Left cardiac atrium (tissue), 4 donors: Measurements from ENCODE around the gene ATR. TPM values are rescaled to one million over a fixed set of nuclear protein-coding genes. Genes with fewer than 3 reads are reported as not detected.

Source experiments
- ATAC-seq, 2 donors: fragments of 200-7000 bp; cut with Tn5 transposase; one replicate each; pipeline ENCODE4 v1.9.1; 2020; ENCODE audit warnings: mild to moderate bottlenecking in 2 of 2, moderate library complexity in 2 of 2
- DNase-seq: peaks from one replicate; pipeline ENCODE4 v3.0.0-alpha.2; 2020
- intact Hi-C, 2 donors: fragments of 100-400 bp; cut with DNase I; formaldehyde crosslinking; loops; one replicate each; pipeline versions ENCODE4 v1.14.1 to v1.15.1; 2022 to 2023
- total RNA-seq, 2 donors: library from RNA; stranded (reverse); fragmentation: NEBNext Ultra II Directional; extraction: Animal tissue kit (Norgen Biotek cat#: 25700); gene quantifications; one replicate each; pipeline ENCODE4 v1.2.1, GENCODE V29; 2021
- donor health status: DM: no; HTN: yes; CAD: no.
- donor health status: DM: no; HTN: yes; CAD: no; lungs with severe emphysema.
- donor health status: DM: yes; HTN: yes; CAD: no.
- donor health status: Dilated cardiomyopathy.

Gene ATR
- total RNA-seq, 2 donors from 2014 or later: 9.7 to 12.5 TPM

DNA sequence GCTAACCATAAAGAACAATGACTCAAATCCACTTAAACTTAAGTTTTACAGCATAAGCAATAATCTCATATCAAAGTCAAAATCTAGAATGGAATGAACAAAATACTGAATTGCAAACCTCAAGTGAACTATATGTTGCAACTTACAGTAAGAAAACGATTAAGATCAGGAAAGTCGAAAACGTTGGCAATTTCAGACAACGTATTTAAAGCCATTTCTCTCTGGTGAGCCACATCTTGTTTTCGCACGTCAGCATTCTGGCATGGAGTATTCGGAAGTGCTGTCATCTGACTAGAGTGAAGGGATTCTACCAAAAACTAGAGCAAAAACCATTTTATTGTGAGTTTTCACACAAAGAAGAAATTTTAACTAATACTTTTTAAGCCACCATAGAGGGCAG is 28.5 kb downstream of the ATR start:
- ATAC-seq (no peak), DNase-seq (no peak)
- intact Hi-C loops: no loop called here

DNA sequence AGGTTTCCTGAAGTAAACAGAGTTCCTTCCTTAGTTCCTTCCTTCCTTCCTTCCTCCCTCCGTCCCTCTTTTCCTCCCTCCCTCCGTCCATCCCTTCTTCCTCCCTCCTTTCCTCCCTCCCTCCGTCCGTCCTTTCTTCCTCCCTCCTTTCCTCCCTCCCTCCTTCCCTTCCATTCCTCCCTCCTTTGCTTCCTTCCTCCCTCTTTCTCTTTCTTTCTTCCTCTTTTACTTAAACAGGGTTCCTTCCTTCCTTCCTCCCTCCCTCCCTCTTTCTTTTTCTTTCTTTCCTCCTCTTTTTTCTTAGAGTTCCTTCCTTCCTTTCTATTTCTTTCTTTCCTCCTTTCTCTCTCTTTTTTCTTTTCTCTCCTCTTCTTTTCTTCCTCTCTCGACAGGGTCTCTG is 35.2 kb downstream of the ATR start:
- no peak for DNase-seq
- intact Hi-C loops: no loop called here
- no peak for ATAC-seq

DNA sequence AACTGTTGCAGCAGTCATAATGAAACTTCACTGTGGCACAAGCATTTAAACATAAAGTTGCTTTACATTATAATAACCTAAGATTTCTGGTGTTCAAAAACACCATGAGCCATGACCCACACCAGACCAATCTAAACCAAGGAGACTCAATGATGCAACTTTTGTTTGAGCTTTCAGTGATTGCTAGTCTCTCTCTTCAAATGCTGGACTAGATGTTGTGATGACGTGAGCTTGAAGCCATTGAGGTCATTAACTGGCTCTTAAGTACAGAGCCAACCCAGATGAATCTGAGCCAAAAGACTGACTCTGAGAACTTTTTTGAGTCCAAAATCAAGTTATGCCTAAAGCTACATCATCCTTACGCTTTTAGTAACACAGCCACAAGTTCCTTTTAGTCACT is 36.5 kb downstream of the ATR start:
- intact Hi-C loops: no loop called here
- DNase-seq (no peak), ATAC-seq (no peak)

DNA sequence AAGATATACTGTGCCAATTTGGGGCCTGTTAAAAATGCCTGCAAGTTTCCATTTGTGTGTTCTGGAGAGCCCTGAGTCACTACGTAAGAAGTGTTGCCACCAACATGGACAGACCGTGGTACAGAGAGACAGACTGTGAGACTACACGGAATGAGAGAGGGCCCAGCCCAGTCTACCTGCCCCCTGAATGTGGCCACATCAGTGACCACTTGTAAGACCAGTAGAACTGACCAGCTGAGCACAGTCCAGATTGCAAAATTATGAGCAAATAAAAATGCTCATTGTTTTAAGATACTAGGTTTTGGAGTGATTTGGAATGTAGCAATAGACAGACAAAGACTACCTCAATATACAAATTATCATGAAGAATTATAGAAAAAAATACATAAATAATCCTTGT is 42.0 kb downstream of the ATR start:
- DNase-seq (no peak), ATAC-seq (no peak)
- intact Hi-C loops: no loop called here

DNA sequence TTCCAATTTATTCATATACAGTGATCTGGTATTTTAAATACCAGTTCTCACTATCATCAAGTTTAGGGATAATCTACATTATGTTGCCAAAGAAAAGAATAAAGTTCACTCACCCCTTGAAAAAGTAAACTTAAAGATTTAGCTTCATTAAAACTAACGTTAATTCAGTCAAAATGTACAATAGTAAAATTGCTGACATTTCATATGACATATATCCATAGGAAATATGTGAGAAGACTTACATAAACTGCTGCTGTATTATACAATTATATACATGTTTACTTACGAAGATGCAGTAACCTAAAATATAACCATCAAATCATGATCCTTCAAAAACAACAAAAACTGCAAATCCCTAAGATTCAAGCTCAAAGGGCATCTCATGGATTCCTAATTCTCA is 44.0 kb downstream of the ATR start:
- intact Hi-C loops: no loop called here
- no peak for ATAC-seq
- no peak for DNase-seq

DNA sequence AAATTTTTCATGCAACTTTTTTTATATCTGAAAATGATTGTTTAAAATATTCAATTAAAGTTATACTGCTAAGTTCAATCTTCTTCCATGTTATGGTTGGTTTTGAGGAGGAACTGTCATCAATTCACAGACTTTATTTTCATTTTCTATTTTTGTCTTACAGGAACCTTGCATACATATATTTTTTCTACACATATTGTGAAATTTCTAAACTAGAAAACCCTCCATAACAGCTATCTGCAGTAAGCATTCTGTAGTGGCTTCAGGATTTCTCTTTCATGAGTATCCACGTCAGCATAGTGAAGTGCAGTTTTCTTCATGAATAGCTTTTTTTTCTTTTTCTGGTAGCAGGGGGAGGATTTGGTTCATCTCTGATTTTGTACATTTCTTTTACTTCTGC is 48.2 kb downstream of the ATR start:
- no peak for ATAC-seq
- no peak for DNase-seq
- intact Hi-C loops: no loop called here

DNA sequence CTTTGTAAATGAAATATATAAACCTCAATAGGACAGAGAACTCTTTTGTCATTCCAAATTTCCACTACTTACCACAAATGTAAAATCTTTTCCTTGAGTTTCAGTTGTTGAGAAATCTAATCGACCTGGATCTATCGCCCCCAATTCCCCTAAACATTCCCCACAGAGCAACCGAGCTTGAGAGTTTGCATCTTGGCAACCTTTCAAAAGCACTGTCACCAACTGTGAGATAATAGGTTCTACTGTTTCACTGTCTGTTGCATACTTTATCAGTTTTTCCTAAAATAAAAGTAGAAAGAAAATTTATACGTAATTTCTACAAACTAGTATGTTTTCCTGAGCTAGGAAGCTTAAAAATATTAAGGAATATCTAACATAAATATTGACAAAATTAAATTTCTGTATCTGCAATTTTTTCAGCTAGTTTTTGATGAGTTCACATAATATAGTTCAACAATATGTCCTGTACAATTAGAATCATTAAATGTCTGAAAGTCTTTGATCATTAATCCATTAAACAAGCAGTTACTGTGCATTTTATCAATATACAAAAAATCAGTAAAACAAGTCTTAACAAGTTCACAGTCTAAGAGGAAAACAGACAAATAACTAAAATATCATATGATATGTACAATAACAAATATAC is 54.5 kb downstream of the ATR start:
- DNase-seq (no peak), ATAC-seq (no peak)
- intact Hi-C loops: no loop called here

DNA sequence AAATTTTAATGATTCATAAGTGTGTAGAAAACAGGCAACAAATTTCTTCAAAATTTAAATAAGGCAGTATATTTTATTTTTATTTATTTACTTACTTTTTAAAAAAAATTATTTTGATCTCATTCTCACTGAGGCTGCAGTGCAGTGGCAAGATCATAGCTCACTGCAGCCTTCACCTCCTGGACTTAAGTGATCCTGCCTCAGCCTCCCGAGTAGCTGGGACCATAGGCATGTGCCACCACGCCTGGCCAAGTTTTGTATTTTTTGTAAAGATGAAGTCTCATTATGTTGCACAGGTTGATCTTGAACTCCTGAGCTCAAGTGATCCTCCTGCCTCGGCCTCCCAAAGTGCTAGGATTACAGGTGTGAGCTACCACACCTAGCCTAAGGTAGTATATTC is 69.5 kb downstream of the ATR start:
- intact Hi-C loops: no loop called here
- no peak for ATAC-seq
- DNase-seq: no peak

DNA sequence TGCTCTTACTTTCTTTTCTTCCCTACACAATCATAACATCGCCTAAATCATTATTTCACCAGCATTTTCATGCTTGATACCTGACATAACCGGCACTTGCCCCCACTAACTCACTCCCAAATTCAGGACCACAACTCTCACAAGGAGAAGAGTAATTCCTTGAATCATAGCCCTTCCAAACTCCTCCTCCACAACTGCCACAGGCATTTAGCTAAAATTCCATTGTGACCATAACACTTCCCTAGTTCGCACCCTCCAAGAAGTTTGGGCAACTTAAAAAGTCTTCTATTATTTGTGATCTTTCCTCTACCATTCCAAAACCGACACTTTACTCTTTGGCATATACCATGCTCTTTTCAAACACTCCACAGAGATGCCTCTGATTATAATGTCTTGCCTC is 71.3 kb downstream of the ATR start:
- DNase-seq (no peak), ATAC-seq (no peak)
- intact Hi-C loops: no loop called here

DNA sequence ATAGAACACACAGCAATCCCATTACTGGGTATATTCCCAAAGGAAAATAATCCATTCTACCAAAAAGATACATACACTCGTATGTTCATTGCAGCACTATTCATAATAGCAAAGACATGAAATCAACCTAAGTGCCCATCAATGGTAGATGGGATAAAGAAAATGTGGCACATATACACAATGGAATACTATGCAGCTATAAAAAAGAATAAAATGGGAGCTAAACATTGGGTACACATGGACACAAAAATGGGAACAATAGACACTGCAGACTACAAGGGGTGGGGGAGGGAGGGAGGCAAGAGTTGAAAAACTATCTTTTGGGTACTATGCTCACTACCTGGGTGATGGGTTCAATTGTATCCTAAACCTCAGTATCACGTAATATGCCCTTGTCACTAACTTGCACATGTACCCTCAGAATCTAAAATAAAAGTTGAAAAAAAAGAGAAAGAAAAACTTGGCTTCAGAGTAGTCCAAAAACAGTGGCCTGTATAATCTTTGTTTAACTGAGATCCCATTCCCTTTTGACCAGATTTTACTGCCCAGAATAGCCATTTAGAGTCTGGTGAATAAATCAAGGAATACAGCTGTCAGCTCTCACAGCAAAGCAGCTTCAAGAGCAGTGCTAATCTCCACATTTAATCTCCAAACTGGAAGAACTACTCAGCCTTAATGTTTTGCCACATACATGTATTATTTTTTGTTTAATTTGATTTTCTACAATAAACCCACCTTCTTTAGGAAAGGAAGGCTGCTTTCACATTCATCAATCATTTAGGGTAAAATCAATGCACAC is 76.1 kb downstream of the ATR start:
- DNase-seq (no peak), ATAC-seq (no peak)
- intact Hi-C loops: no loop called here

DNA sequence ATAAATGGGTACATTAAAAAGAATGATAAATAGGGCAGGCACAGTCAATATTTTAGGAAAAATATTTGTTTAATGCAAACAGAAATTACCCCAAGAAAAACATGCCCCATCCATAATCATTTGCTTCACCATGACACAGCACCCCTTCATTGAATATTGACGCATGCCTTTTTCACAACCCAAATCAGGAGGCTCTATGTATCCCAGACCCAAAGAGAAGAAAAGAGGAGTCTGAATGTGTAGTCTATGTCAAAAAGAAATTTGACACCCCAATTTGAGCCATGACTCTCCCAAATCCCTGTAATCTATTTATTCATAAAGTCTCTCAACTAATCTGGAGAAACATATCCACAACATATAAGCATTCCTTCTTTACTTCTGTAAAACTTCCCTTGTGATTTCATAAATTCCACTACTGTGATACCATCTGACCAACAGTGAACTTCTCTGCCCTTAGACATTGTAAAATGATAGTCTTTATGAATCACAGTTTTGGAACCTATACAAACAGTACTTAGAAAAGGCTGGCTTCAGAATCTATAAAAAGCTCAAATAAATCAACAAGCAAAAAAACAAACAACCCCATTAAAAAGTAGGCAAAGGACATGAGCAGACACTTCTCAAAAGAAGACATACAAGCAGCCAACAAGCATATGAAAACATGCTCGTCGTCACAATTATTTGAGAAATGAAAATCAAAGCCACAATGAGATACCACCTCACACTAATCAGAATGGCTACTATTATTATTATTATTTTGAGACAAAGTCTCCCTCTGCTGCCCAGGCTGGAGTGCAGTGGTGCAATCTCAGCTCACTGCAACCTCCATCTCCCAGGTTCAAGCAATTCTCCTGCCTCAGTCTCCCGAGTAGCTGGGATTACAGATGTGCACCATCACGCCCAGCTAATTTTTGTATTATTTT is 77.3 kb downstream of the ATR start:
- intact Hi-C loops: no loop called here
- ATAC-seq (no peak), DNase-seq (no peak)

DNA sequence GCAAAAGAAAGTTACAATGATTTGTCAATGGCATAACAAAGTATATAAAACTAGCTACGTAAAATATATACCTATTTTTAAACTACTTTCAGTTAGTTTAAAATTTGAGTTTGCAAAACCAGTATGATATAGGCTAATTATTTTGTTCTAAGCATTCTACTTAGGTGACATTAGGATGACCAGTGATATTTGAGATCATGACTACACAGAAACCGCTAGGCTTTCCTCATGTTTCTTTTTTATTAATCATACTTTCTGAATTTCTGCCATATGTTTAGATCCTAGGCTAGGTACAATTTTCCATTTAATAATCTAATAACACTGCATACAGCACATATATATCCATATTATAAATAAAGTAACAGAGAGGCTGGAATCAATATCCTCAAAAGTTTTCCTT is 78.3 kb downstream of the ATR start:
- no peak for ATAC-seq
- intact Hi-C loops: no loop called here
- DNase-seq: no peak

DNA sequence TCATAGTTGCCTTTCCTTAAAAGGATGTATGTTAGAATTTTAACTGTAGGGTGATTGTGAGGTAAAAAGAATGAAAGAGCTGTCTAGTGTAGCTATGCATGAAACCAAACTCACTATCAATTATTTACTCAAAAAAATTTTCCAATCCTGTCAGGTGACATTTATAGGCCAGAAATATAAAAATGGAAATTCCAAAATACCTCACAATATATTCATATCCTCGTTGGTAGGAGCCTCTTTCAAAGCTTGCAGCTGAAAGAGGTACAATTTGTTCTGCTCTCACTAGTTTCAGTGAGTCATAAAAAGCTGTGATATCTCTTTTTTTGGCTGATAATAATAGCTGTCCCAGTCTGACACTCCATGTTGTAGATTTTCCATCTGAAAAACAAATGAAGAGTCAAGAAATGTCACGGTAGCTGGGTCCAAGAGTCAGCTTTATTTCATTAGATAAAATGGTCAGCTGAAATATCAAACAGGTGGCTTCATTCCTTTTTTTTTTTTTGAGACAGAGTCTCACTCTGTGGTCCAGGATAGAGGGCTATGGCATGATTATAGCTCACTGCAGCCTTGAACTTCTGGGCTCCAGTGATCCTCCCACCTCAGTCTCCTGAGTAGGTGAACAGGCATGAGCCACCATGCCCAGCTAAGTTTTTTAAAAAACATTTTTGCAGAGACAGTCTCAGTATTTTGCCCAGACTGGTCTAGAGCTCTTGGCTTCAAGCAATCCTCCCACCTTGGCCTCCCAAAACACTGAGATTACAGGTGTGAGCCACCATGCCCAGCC is 79.9 kb downstream of the ATR start:
- ATAC-seq (peak in 1 of 2 donors; percentile 58), DNase-seq (no peak)
- intact Hi-C loops: no loop called here

DNA sequence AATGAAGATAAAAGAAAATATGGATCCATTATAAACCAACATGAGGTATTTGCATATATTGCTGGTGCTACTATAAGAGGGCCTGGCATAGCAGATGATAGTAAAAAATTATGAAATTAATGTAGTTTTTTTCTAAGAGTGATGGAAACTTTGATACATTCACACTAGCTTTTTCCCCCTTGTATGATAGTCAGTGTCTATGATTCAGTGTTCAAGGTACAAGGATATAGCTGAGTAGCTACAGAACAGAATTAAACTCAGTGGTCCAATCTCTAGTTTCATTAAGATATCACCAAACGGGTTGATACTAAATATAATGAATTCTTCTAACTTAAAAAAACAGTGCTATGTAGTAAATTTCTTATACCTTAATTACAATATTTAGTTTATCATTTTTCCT is 80.8 kb downstream of the ATR start:
- no peak for DNase-seq
- intact Hi-C loops: no loop called here
- ATAC-seq: no peak

DNA sequence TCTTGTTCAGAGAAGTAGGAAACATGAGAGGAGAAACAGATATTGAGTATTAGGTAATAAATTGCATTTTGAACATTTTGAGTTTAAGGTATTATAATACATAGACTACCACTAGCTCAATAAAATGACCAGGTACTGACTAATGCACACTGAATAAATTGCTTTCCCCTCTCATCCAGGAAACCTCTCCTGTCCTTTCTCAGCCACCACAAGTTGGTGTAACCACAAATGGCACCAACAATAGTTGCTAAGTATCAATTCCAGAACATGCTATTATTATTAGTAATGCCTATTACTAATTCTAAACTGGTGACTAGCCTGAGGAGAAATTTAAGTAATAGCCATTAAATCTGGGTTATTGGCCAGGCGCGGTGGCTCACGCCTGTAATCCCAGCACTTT is 83.4 kb downstream of the ATR start:
- ATAC-seq (no peak), DNase-seq (no peak)
- intact Hi-C loops: no loop called here

DNA sequence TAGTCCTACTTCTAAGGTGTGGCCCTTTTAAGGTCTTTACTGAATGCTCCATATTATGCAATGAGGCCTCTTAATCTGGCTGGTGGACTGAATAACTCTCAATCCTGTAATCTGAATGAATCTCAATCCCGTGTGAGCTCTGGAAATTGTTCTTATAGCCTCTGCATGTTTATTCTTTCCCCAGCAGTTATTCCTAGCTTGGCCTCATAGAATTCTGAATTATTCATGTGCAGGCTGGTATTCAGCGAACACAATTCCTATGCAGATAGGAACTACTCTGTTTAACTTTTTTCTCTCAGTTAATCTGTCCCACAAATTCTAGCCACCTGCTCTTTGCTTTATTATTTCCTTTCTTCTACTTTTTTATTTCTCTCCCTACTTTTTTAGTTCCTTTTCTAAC is 86.3 kb downstream of the ATR start:
- intact Hi-C loops: no loop called here
- ATAC-seq: no peak
- DNase-seq: no peak

DNA sequence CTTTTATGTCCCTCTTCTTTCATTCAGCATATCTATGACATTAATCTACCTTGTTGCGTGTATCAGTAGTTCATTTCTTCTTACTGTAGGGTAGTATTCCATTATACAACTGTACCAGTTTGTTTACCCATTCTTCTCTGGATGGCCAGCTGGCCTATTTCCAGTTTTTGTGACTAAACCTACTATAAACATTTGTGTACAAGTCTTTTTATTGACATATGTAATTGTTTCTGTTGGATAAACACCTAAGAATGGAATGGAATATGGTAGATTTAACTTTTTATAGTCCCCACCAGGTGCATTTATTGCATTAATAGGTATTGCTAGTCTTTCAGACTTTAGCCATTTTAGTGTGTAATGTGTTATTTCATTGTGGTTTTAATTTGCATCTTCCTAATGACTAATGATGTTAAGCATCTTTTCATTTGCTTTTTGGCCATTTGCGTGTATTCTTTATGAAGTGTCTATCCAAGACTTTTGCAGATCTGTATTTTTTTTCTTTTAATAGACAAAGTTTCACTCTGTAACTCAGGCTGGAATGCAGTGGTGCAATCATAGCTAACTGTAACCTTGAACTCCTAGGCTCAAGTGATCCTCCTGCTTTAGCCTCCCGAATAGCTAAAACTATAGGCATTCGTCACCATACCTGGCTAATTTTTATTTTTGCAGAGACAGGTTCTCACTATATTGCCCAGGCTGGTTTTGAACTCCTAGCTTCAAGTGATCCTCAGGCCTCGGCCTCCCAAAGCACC is 88.8 kb downstream of the ATR start:
- ATAC-seq (no peak), DNase-seq (no peak)
- intact Hi-C loops: no loop called here

DNA sequence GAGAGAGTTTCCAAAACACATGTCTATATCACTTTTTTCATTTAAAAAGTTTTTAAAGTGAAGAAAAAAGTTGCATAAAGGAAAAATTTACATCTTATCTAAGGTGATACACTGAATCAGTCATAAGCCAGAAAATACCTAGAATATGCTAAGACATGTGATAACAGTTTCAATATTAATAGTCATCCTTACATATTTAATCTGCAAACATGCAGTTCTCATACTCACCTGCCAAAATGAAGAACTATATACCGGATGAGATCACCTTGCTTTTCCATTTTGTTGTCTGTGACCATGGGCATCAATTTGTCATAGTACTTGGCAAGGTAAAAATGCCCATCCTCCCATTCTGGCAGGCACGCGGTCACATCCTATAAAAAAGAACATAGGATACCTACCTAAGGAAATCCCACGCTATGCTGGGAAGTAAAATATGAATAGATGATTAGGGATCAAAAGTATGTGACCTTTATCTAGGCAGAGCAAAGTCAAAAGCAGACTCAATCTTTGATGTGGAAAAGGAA is 93.6 kb downstream of the ATR start:
- intact Hi-C loops: no loop called here
- ATAC-seq (no peak), DNase-seq (no peak)

DNA sequence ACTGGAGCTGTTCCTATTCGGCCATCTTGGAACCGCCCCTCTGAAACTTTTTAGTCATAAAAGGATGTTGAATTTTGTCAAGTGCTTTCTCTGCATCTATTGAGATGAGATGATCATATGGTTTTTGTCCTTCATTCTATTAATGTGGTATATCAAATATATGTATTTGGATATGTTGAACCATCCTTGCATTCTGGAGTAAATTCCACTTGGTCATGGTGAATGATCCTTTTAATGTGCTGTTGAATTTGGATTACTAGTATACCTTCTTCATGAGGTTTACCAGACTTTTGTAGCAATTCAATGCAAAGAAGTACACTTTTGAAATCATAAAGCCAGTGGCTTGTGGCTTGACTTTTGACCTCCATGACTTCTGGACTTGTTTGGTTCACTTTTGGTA is 97.3 kb downstream of the ATR start:
- DNase-seq (no peak), ATAC-seq (no peak)
- intact Hi-C loops: no loop called here
